ENCODE results near the gene FOXL3. TPM values are rescaled to one million over a fixed set of nuclear protein-coding genes. Genes with fewer than 3 reads are reported as not detected.
"Not testable (repeated sequence)": the region's sequence is repeated elsewhere in the genome, so short reads cannot be mapped to it uniquely, and the experiment has no call there.

The FOXL3 gene
- total RNA-seq, 6 experiments from 2014 or later, result not detected

- peaks cover 14% of the 10 kb centered on the region for H3K27me3 Mint-ChIP-seq (ENCODE audit: insufficient read depth)
- H3K27ac Mint-ChIP-seq, result no peak overlapping the region
- DNase-seq, result no peak
- no peak for TF ChIP-seq CTCF (IDR thresholded peaks at IDR 0.05)
- no peak overlapping the region for H3K4me3 Mint-ChIP-seq
- H3K9me3 Mint-ChIP-seq, result peaks cover 15% of the 10 kb centered on the region
- H3K4me1 Mint-ChIP-seq (ENCODE audit: low read depth), result no peaks in the 10 kb centered on the region; the same call in 1 of the 2 replicates
- H3K36me3 Mint-ChIP-seq (ENCODE audit: low read depth), result peaks cover 8% of the 10 kb centered on the region; the same call in 1 of the 2 replicates
Observed at GRCh38 chr7:335358-336148, 45.6 kb downstream of the FOXL3 start.

GRCh38 chr7:336149-336533 lies 46.2 kb downstream of the FOXL3 start:
- Mint-ChIP-seq H3K27me3 (ENCODE audit: insufficient read depth) (peaks cover 11% of the 10 kb centered on the region), H3K9me3 (peaks cover 15% of the 10 kb centered on the region)
- not testable (repeated sequence) for DNase-seq; H3K36me3 Mint-ChIP-seq (ENCODE audit: low read depth); H3K4me3 Mint-ChIP-seq; H3K27ac Mint-ChIP-seq; H3K4me1 Mint-ChIP-seq (ENCODE audit: low read depth)

- Mint-ChIP-seq H3K36me3 (ENCODE audit: low read depth) (peaks cover 8% of the 10 kb centered on the region; the same call in 1 of the 2 replicates), H3K4me3 (no peak overlapping the region), H3K27ac (no peak overlapping the region), H3K4me1 (ENCODE audit: low read depth) (no peaks in the 10 kb centered on the region; the same call in 1 of the 2 replicates), H3K9me3 (peaks cover 15% of the 10 kb centered on the region), H3K27me3 (ENCODE audit: insufficient read depth) (peaks cover 12% of the 10 kb centered on the region)
- no peak for TF ChIP-seq CTCF (IDR thresholded peaks at IDR 0.05)
- no peak for DNase-seq
Observed at GRCh38 chr7:336810-337566, 47.0 kb downstream of the FOXL3 start.

- no peak for DNase-seq
- Mint-ChIP-seq H3K27me3 (ENCODE audit: insufficient read depth) (peaks cover 12% of the 10 kb centered on the region), H3K4me3 (no peak overlapping the region), H3K9me3 (peaks cover 15% of the 10 kb centered on the region), H3K27ac (no peak overlapping the region), H3K36me3 (ENCODE audit: low read depth) (peaks cover 8% of the 10 kb centered on the region; the same call in 1 of the 2 replicates), H3K4me1 (ENCODE audit: low read depth) (no peaks in the 10 kb centered on the region; the same call in 1 of the 2 replicates)
- no peak for TF ChIP-seq CTCF (IDR thresholded peaks at IDR 0.05)
Observed at GRCh38 chr7:337567-337951, 47.6 kb downstream of the FOXL3 start.

GRCh38 chr7:338295-339061 lies 48.5 kb downstream of the FOXL3 start:
- peaks cover 15% of the 10 kb centered on the region for H3K27me3 Mint-ChIP-seq (ENCODE audit: insufficient read depth)
- no peak overlapping the region for H3K27ac Mint-ChIP-seq
- no peaks in the 10 kb centered on the region; the same call in 1 of the 2 replicates for H3K4me1 Mint-ChIP-seq (ENCODE audit: low read depth)
- no peak for TF ChIP-seq CTCF (IDR thresholded peaks at IDR 0.05)
- H3K4me3 Mint-ChIP-seq, result no peak overlapping the region
- peaks cover 8% of the 10 kb centered on the region; the same call in 1 of the 2 replicates for H3K36me3 Mint-ChIP-seq (ENCODE audit: low read depth)
- DNase-seq, result no peak
- peaks cover 15% of the 10 kb centered on the region for H3K9me3 Mint-ChIP-seq
